HG03025 (cell line): ENCODE measurements around the gene ERI3.

Experiments used
- ATAC-seq: cut with Tn5 transposase; IDR thresholded peaks from one replicate; pipeline ENCODE4 v1.9.1; 2021; ENCODE audit warnings: mild to moderate bottlenecking, moderate library complexity; ENCODE audit not compliant: unreplicated experiment, low FRiP score

ERI3 gene

GRCh38 chr1:44318097-44319088, 36.7 kb downstream of the ERI3 start:
- no peak for ATAC-seq

- ATAC-seq: no peak
These were observed 38.8 kb downstream of the ERI3 start for GRCh38 chr1:44316231-44316759.

DNA sequence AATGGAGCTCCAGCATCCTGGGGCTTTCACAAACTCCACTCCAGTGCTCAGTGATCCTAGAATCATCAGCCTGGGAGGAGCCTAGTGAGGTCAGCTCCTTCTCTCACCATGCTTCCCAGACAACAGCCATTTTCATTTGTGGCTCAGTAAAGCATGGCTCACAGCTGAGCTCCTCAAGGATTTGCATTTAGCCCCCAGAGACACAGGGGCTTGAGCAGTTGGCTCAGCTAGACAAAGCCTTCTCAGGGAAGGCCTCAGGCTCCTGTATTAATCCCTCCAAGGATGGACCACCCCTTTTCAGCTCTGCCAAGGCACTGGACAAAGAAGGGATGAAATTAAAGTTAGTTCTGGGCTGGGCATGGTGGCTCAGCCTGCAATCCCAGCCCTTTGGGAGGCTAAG, 39.5 kb downstream of the ERI3 start:
- no peak for ATAC-seq

DNA sequence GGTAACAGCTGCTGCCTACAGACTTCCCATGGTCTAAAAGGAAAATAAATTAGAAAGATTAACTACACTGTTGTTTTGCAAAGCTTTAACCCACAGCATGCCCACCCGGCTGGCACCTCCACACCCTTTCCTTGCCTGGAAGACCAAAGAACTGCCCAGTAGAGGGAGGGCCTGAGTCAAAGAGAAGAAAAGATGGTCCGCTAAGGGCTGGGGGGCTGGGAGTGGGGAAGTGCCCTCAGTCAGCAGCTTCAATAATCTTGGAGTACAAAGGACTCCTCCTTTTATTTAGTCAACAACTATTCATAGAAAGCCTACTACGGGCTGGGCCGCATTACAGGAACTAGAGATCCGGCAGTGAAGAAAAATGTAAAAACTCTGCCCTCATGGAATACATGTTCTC, 40.6 kb downstream of the ERI3 start:
- ATAC-seq: no peak

- ATAC-seq: no peak
These were observed 41.7 kb downstream of the ERI3 start for GRCh38 chr1:44313265-44313918.

GRCh38 chr1:44312399-44313196, 42.5 kb downstream of the ERI3 start:
- ATAC-seq: no peak

DNA sequence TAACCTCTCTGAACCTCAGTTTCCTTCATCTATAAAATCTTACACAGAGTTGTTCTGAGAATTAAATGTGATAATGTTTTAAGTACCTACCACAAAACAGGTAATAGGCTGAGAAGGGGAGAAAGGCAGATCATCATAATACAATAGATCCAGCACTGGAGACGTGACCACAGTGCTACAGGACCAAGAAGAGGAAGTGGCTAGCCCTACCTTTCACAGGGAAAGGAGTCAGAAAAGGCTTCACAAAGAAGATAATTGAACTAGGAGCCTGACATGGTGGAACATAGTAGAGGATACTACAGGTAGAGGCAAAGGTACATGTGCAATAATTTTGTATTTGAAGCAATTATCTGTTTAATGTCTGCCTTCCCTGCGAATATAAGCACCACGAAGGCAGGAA, 45.1 kb downstream of the ERI3 start:
- no peak for ATAC-seq

DNA sequence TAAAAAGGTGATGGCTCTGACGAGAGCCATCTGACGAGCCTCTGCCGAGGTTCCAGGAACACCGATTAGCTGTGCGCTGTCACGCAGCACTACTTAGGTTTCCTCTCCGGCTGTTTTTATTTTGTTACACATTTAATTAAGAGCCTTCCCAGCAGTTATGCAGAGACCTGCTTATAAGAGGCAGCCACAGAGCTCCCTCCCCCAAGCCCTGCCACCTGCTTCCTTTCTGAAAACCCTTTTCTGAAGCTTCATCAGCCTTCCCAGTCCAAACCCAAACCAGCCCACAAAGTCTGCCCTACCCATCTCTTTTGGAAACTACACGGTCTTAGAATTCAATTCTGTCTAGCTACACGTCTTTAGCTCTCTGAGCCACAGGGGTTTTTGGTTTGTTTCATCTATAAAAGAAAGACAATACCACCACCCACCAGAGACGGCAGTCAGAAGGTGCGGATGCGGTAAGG, 49.1 kb downstream of the ERI3 start:
- no peak for ATAC-seq

DNA sequence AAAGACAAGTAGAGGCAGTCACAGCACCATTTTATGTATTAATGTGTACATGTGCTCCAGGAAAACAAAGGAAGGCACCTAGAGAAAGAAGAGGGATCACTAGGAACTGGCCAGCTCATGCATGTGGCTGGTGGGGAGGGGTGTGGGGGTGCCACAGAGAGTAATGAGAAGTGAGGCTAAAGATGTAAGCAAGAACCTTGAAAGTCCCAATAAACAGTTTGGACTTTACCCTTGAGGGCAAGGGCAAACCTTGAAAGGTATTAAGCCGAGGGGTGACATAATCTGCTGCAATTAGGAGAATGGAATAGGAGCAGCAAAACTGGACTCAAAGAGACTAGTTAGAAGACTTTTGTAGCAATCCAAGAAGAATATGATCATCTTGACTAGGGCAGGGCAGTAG, 51.5 kb downstream of the ERI3 start:
- no peak for ATAC-seq

- no peak for ATAC-seq
These were observed 52.5 kb downstream of the ERI3 start for GRCh38 chr1:44302541-44302940.

DNA sequence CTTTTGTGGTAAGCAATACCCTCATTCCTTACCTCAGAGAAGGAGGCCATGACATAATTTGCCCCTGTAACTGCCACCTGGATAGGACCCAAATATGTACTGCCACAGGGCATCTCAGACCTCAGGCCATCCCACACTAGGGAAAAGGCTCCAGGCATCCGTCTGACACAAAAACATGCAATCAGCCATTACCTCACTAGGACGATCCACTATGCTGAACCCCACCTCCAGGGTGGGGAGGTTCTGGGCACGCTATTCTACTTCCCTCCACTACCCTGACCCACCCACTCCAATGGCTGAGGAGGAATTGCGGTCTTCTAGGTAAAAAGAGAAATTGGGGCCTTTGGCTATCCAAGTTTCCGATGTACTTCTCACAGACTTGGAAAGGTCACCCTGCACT, 53.6 kb downstream of the ERI3 start:
- ATAC-seq: no peak

DNA sequence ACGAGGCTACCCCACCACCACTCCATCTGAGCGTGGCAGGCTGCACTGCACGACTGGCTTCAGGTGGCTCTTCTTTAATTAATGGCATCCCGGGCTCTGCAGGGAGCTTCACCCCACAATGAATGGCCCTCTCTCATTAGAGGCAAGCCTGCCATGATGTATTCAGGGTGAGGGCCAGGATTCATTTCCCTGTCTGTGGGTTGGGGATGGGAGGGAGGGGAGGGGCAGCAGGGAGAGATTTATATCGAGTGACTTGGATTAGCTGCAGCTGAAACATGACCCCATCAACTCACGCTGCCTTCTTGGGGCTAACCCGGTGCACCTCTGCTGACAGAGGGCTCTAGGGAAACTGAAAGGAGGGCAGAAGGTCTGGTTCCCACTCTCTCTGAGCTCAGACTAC, 54.2 kb downstream of the ERI3 start:
- no peak for ATAC-seq

GRCh38 chr1:44297695-44298400, 57.2 kb downstream of the ERI3 start:
- ATAC-seq: no peak

DNA sequence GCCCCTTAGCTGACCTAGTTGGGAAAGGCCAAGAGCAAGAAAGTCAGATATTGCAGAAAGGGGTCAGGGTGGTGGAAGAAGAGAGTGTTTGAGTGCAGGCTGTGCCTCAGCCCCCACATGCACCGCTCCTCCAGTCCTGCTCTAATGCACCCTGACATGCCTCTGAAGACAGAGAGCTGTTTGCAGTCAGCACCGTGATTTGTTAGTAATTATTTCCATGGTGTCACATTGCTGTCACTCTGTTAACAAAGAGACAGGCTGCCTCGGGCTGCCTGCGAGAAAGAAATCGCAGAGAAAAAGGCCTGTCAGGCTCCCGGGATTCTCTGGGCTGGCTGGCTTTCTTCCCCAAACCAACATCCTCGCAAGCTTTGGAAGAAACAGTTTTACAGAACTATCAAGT, 58.3 kb downstream of the ERI3 start:
- ATAC-seq: no peak

DNA sequence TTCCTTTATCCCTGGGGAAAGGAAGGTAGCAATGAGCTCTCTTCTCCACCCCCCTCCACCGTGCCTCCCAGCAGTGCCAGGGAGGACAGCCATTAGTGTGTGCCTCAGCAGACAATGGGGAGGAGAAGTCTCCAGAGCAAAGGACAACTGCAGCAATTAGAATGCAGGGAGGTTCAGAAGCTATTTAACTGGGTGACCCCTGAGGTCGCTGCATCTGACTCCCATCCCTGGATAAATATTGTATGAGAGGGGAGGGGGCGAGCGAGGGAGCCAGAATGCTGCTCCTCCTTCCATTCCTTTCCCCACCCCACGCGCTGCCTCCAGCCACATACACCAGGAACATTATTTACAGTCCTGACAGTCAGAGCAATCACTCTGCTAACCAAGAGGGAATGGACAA, 59.0 kb downstream of the ERI3 start:
- no peak for ATAC-seq

GRCh38 chr1:44294588-44295007, 60.5 kb downstream of the ERI3 start:
- ATAC-seq: no peak

DNA sequence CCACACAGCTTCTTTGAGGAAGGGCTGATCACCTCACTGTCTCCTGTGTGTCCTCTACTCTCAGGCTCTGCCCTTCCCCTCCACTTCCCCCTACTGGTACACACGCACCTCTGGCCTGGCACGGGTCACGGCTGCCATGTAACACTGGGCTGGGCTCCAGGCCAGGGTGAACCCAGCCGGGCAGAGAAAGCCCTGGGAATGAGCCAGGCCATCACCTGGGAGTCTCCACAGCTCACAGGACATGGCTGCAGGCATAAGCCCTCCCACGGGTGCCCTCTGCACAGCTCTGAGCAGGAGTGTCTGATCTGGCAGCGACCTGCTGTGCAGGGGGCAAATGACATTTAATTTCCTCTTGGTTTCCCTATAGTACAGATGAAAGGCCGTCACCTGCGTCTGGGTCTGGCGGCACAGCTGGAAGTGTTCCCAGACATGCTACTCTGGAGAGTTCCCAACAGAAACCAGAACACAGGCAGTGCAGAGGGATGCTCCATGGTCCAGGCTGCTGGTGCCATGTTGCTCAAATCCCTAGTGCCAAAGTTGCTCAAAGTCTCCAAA, 61.2 kb downstream of the ERI3 start:
- no peak for ATAC-seq

DNA sequence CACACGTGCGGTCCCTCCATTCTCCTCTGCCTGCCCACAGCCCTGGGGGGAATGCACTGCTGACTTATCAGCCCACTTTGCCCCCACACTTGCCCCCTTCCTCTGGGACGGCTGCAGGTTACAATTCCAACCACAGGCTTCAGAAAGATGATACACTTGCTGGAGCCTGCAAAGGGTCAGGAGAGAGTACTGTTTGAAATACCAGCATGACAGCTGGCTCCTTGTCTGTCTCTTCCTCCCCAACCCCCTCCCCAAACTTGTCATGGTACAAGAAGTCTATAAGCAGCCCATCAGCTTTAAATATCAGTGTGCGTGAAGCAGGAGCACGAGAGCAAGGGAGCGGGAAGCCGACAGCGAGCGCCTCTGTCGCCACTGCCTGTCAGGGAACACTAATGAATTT, 62.4 kb downstream of the ERI3 start:
- no peak for ATAC-seq

DNA sequence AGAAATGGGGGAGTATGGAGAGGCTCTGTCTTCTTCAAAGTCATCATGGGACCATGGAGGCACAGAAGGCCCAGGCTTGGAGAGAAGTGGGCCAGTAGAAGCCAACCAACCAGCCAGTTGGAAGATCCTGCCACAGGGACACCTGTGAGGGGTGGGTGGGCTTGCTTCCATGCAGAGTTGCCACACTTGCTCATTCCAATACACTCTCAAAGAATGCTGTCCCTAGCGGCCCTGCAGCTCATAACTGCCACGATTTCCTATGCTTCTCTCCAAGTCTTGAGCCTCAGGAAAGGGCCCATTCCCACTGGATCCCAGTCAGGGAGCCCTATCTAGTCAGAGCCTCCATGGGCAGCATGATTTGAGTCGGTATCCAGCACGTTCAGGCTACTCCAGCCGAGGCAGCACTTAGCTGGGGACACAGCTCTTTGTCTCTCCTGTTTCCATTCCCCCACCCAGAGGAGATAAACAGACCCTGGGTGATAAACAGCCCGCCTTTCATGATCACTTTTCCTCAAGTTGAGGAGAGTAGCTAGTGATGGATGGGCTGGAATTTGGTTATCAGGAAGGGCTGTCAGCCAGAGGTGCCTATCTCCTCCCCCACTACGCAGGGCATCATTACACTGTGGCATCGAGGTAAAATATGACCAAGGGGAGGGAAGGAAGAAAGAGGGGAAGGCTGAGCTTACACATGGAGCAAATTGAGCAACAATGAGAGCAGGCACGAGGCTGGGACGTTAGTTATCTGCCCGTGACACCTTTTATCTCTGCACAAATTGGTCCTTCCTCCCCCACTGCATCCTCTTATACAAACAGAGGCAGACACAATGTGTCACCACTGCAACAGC, 64.6 kb downstream of the ERI3 start:
- no peak for ATAC-seq
